H1 (cell line): ENCODE measurements around the gene TAF15. TPM values are rescaled to one million over a fixed set of nuclear protein-coding genes. Genes with fewer than 3 reads are reported as not detected.

ENCODE experiments used
- CTCF ChIA-PET: fragments of 300-600 bp; sonication (Branson Sonifier 250); formaldehyde crosslinking; loops from one replicate; lab custom pipeline; 2021; ENCODE audit not compliant: partially characterized antibody; lab: Charles Lee
- POLR2A ChIA-PET: fragments of 300-600 bp; sonication (Branson Sonifier 250); formaldehyde crosslinking; loops from one replicate; lab custom pipeline; 2021; ENCODE audit warnings: inconsistent platforms; ENCODE audit not compliant: partially characterized antibody; lab: Charles Lee
- DNase-seq, 2 experiments: peaks; one replicate each; pipeline versions ENCODE4 v3.0.0 to v3.0.0-alpha.2; 2010 to 2022; ENCODE audit warnings: low spot score in 2 of 2, low read depth in 1 of 2, mixed read lengths in 1 of 2
- FAIRE-seq: peaks from 2 replicates; lab custom pipeline; 2011; peaks lifted over from hg19 to GRCh38; lab: Jason Lieb, UNC
- H2AFZ ChIP-seq: 2 replicates; pipeline ENCODE4 v1.8.1; 2012; ENCODE audit warnings: low read length, inconsistent platforms
- H2AK5ac ChIP-seq: 2 replicates; pipeline ENCODE4 v1.6.1; 2013; ENCODE audit warnings: low read depth, low read length
- H2BK120ac ChIP-seq: replicated peaks from 2 replicates; pipeline ENCODE3; 2013; ENCODE audit warnings: low read depth, low read length, inconsistent platforms
- H2BK12ac ChIP-seq: 2 replicates; pipeline ENCODE4 v1.6.1; 2013; ENCODE audit warnings: low read depth, low read length
- H2BK15ac ChIP-seq: 2 replicates; pipeline ENCODE4 v1.6.1; 2013; ENCODE audit warnings: low read length
- H2BK20ac ChIP-seq: 2 replicates; pipeline ENCODE4 v1.6.1; 2013; ENCODE audit warnings: low read length
- H2BK5ac ChIP-seq: 2 replicates; pipeline ENCODE4 v1.6.1; 2013; ENCODE audit warnings: low read depth, low read length
- H3K14ac ChIP-seq: 2 replicates; pipeline ENCODE4 v1.6.1; 2013; ENCODE audit warnings: inconsistent platforms; ENCODE audit not compliant: insufficient read length
- H3K18ac ChIP-seq: 2 replicates; pipeline ENCODE4 v1.6.1; 2013; ENCODE audit warnings: low read length; ENCODE audit errors: extremely low read depth
- H3K23ac ChIP-seq: 2 replicates; pipeline ENCODE4 v1.6.1; 2013; ENCODE audit warnings: inconsistent platforms; ENCODE audit not compliant: insufficient read length
- H3K23me2 ChIP-seq: 2 replicates; pipeline ENCODE4 v1.6.1; 2013; ENCODE audit warnings: low read depth, low read length
- H3K27ac ChIP-seq: 2 replicates; pipeline ENCODE4 v1.6.1; 2011; ENCODE audit warnings: low read depth, low read length, inconsistent platforms
- H3K27me3 ChIP-seq, 4 experiments: replicated peaks in 1 of 4; 1 replicate in 1 of 4; 2 replicates in 3 of 4; pipeline versions ENCODE4 v1.6.1 to v1.8.1; 2011 to 2013; ENCODE audit warnings: low read length in 3 of 4, mild to moderate bottlenecking in 3 of 4, inconsistent platforms in 2 of 4, mixed read lengths in 2 of 4, moderate library complexity in 1 of 4; ENCODE audit not compliant: control insufficient read depth in 3 of 4, insufficient read depth in 3 of 4; ENCODE audit errors: extremely low read depth in 1 of 4
- H3K36me3 ChIP-seq, 4 experiments: 2 replicates each; pipeline versions ENCODE4 v1.6.1 to v1.8.1; 2011 to 2013; ENCODE audit warnings: mild to moderate bottlenecking in 4 of 4, low read length in 3 of 4, moderate library complexity in 2 of 4, control low read depth in 1 of 4, inconsistent platforms in 1 of 4; ENCODE audit not compliant: insufficient read depth in 4 of 4, control insufficient read depth in 2 of 4
- H3K4ac ChIP-seq: replicated peaks from 2 replicates; pipeline ENCODE3; 2013; ENCODE audit warnings: low read length, low read depth, mixed read lengths, inconsistent platforms; ENCODE audit not compliant: insufficient read length
- H3K4me1 ChIP-seq, 4 experiments: replicated peaks in 1 of 4; 1 replicate in 1 of 4; 2 replicates in 3 of 4; pipeline versions ENCODE4 v1.6.1 to v1.8.1; 2011 to 2013; ENCODE audit warnings: low read length in 3 of 4, inconsistent platforms in 2 of 4, mixed read lengths in 1 of 4; ENCODE audit not compliant: insufficient read depth in 4 of 4, control insufficient read depth in 3 of 4
- H3K4me2 ChIP-seq, 2 experiments: 2 replicates each; pipeline versions ENCODE4 v1.6.1 to v1.8.1; 2011 to 2013; ENCODE audit warnings: low read depth in 2 of 2, low read length in 2 of 2, control low read depth in 1 of 2, inconsistent platforms in 1 of 2, mild to moderate bottlenecking in 1 of 2; ENCODE audit not compliant: insufficient read depth in 1 of 2
- H3K4me3 ChIP-seq, 4 experiments: fragments of 200-600, 300-600 bp in 1 of 4; sonication (generic), shearing (Covaris generic), sonication (Bioruptor Twin) in 1 of 4; 2 replicates each; pipeline versions ENCODE4 v1.5.1 to v1.8.1; 2011 to 2016; ENCODE audit warnings: low read length in 4 of 4, low read depth in 3 of 4, control low read depth in 2 of 4, inconsistent platforms in 2 of 4, mild to moderate bottlenecking in 2 of 4, mixed read lengths in 1 of 4, moderate library complexity in 1 of 4; ENCODE audit not compliant: insufficient read depth in 2 of 4; ENCODE audit errors: extremely low read depth in 1 of 4
- H3K56ac ChIP-seq: replicated peaks from 2 replicates; pipeline ENCODE3; 2013; ENCODE audit warnings: low read depth, mild to moderate bottlenecking, mixed read lengths, low read length, inconsistent platforms; ENCODE audit not compliant: insufficient read length
- H3K79me1 ChIP-seq: 2 replicates; pipeline ENCODE4 v1.6.1; 2013; ENCODE audit warnings: low read depth, low read length, control low read depth
- H3K79me2 ChIP-seq, 2 experiments: 2 replicates each; pipeline versions ENCODE4 v1.6.1 to v1.8.1; 2012 to 2013; ENCODE audit warnings: low read length in 2 of 2, mild to moderate bottlenecking in 2 of 2, inconsistent platforms in 1 of 2; ENCODE audit not compliant: insufficient read depth in 2 of 2, control insufficient read depth in 1 of 2
- H3K9ac ChIP-seq, 4 experiments: replicated peaks in 1 of 4; 1 replicate in 1 of 4; 2 replicates in 3 of 4; pipeline versions ENCODE4 v1.6.1 to v1.8.1; 2011 to 2013; ENCODE audit warnings: low read depth in 3 of 4, low read length in 3 of 4, control low read depth in 2 of 4, mild to moderate bottlenecking in 2 of 4, moderate library complexity in 2 of 4, inconsistent platforms in 1 of 4; ENCODE audit errors: extremely low read depth in 1 of 4
- H3K9me3 ChIP-seq, 2 experiments: 2 replicates each; pipeline versions ENCODE4 v1.6.1 to v1.8.1; 2012 to 2013; ENCODE audit warnings: mild to moderate bottlenecking in 2 of 2, moderate library complexity in 2 of 2, control low read depth in 1 of 2, inconsistent platforms in 1 of 2, low read depth in 1 of 2, low read length in 1 of 2, mixed read lengths in 1 of 2; ENCODE audit not compliant: insufficient read depth in 2 of 2
- H4K20me1 ChIP-seq, 2 experiments: replicated peaks in 1 of 2; 2 replicates each; pipeline versions ENCODE3 to v1.8.1; 2011 to 2013; ENCODE audit warnings: inconsistent platforms in 2 of 2, low read length in 2 of 2, mild to moderate bottlenecking in 1 of 2; ENCODE audit not compliant: insufficient read depth in 2 of 2, control insufficient read depth in 1 of 2
- H4K5ac ChIP-seq: 2 replicates; pipeline ENCODE4 v1.6.1; 2013; ENCODE audit warnings: low read length, low read depth, mixed read lengths, inconsistent platforms; ENCODE audit not compliant: insufficient read length
- H4K8ac ChIP-seq: 2 replicates; pipeline ENCODE4 v1.8.0; 2013; ENCODE audit warnings: mild to moderate bottlenecking, moderate library complexity, low read length, inconsistent platforms; ENCODE audit not compliant: insufficient read depth; ENCODE audit errors: extremely low read depth
- H4K91ac ChIP-seq: replicated peaks from 2 replicates; pipeline ENCODE3; 2013; ENCODE audit warnings: low read length, mixed read lengths, inconsistent platforms; ENCODE audit not compliant: insufficient read length
- FOSL1 ChIP-seq: IDR thresholded peaks from 2 replicates; pipeline ENCODE4 v1.6.1; 2011; ENCODE audit warnings: mild to moderate bottlenecking, low read depth, low read length, moderate library complexity; ENCODE audit not compliant: insufficient read depth
- JUND ChIP-seq: IDR thresholded peaks from 2 replicates; pipeline ENCODE4 v1.6.1; 2011; ENCODE audit warnings: mild to moderate bottlenecking, improper control_type of control experiment, low read length
- WGBS, 2 experiments: shearing (Covaris generic) in 1 of 2; methylation state at CpG; one replicate each; pipeline versions ENCODE4 v1.1.6 to v1.1.7; 2013 to 2015; ENCODE audit warnings: low lambda C conversion rate in 2 of 2, mixed read lengths in 2 of 2, inconsistent platforms in 1 of 2, low coverage in 1 of 2, missing lambda C conversion rate in 1 of 2; ENCODE audit not compliant: insufficient replicate concordance in 2 of 2, insufficient coverage in 1 of 2, insufficient read length in 1 of 2; ENCODE audit errors: extremely low coverage in 1 of 2, missing lambda C conversion rate in 1 of 2; 5-methylcytosine and 5-hydroxymethylcytosine counted together
- polyA plus RNA-seq, 7 experiments: library from polyadenylated mRNA; depleted of rRNA in 3 of 7; stranded (reverse) in 5 of 7; unstranded in 2 of 7; fragments of >200 nt in 5 of 7; fragments of 200-250 nt in 2 of 7; gene quantifications; 1 replicate in 5 of 7; 2 replicates in 1 of 7; 4 replicates in 1 of 7; pipeline versions ENCODE4 v1.2.1 to v1.2.3, GENCODE V29; 2011 to 2013; ENCODE audit warnings: missing spikeins in 2 of 7, mixed read lengths in 2 of 7
- total RNA-seq: library from RNA; stranded (reverse); fragmentation: NEBNext Ultra II Directional; extraction: Animal tissue kit (Norgen Biotek cat#: 25700); gene quantifications from 2 replicates; pipeline ENCODE4 v1.2.1, GENCODE V29; 2021

Gene TAF15
- total and polyA plus RNA-seq, 2 of the 8 experiments (the other 6 are each of a cell fraction or from before 2014, with no cell fraction given), result 80.1 to 338 TPM

DNA sequence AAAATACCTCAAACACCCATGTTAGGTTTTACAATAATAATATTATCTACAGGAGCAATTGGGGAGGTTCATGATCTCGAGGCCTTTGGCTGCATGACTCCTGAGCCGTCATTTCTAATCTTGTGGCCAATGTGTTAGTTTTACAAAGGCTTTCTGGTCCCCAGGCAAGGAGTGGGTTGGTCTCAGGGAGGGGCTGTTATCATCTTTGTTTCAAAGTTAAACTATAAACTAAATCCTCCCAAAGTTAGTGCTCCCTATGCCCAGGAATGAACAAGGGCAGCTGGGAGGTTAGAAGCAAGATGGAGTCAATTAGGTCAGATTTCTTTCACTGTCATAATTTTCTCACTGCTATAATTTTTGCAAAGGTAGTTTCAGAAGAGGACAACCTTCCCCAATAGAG is 80.0 kb downstream of the TAF15 start:
- no peak overlapping the region for H2BK20ac ChIP-seq
- no peaks in the 10 kb centered on the region for H3K27me3 ChIP-seq
- no peak overlapping the region for H3K4me2 ChIP-seq
- H2BK15ac ChIP-seq, result no peak overlapping the region
- H3K4me3 ChIP-seq, result no peak overlapping the region
- H4K91ac ChIP-seq, result no peak overlapping the region
- no peak overlapping the region for H3K9ac ChIP-seq
- H3K9me3 ChIP-seq, result no peaks in the 10 kb centered on the region
- ChIA-PET CTCF (interaction anchor here (0.8 to 0.9 kb wide), 2 partner anchors 13 to 18 kb away, joined by 3 to 5 read pairs; no protein-coding TSS in a partner anchor), POLR2A (no interaction called here)
- no peak overlapping the region for H2AFZ ChIP-seq
- no peak overlapping the region for H3K27ac ChIP-seq
- FAIRE-seq (no peak), DNase-seq (no peak)
- no peak overlapping the region for H2BK120ac ChIP-seq
- peaks cover 0 to 8% (median 3%) of the 10 kb centered on the region in 4 experiments; a peak in 5 of 7 replicates for H3K4me1 ChIP-seq
- no peaks in the 10 kb centered on the region for H4K20me1 ChIP-seq
- H3K23me2 ChIP-seq, result no peaks in the 10 kb centered on the region
- no peak overlapping the region for H3K14ac ChIP-seq
- H3K23ac ChIP-seq, result no peak overlapping the region
- H4K5ac ChIP-seq, result no peak overlapping the region
- TF ChIP-seq JUND (no peak), FOSL1 (no peak)
- WGBS, 2 experiments, result 89% methylated on average over 2 of the region's 2 CpGs; no CpG with 5 or more reads in 1 of the 2 experiments
- no peak overlapping the region for H3K18ac ChIP-seq
- H2BK12ac ChIP-seq, result no peak overlapping the region
- H3K36me3 ChIP-seq, result no peaks in the 10 kb centered on the region
- H3K56ac ChIP-seq, result no peak overlapping the region
- no peak overlapping the region for H2AK5ac ChIP-seq
- H3K79me1 ChIP-seq, result no peaks in the 10 kb centered on the region
- H4K8ac ChIP-seq, result no peak overlapping the region
- H3K4ac ChIP-seq, result no peak overlapping the region
- no peak overlapping the region for H2BK5ac ChIP-seq
- H3K79me2 ChIP-seq, result no peaks in the 10 kb centered on the region
